Eye (tissue), 1 donor: ENCODE measurements around the gene IGDCC3.
A peak's percentile ranks its signal among the peaks of the same experiment; 100 is the strongest.

Experiments used
- DNase-seq: peaks from one replicate; pipeline ENCODE4 v3.0.0-alpha.2; 2015

Gene IGDCC3

DNA sequence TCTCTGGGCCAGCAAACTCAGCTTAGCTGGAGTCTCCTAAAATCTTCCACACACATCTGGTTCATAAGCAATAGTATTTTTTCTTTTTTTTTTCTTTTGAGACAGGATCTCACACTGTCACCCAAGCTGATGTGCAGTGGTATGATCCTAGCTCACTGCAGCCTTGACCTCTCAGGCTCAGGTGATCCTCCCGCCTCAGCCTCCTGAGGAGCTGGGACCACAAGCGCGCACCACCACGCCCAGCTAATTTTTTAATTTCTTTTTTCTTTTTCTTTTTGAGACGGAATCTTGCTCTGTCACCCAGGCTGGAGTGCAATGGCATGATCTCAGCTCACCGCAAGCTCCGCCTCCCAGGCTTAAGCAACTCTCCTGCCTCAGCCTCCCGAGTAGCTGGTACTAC lies 39.0 kb downstream of the IGDCC3 start:
- no peak for DNase-seq

DNA sequence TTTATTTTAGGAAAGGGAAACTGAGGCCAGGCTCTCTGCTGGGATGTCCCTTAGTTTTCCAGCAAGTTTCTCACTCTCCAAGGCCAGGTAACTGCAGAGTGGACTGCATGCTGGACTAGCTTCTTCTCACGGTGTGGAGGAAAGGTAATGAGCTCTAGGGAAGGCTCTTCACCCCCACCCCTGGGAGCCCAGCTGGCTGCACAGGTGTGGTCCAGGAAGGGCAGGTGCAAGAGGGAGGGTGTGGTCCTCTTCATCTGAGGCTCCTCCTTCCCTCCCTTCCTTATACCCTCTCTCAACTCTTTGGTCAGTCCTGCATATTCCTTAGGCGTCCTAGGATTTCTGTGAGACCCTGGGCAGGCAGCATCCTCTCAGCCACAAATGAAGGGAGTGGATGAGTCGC lies 39.4 kb downstream of the IGDCC3 start:
- no peak for DNase-seq

DNA sequence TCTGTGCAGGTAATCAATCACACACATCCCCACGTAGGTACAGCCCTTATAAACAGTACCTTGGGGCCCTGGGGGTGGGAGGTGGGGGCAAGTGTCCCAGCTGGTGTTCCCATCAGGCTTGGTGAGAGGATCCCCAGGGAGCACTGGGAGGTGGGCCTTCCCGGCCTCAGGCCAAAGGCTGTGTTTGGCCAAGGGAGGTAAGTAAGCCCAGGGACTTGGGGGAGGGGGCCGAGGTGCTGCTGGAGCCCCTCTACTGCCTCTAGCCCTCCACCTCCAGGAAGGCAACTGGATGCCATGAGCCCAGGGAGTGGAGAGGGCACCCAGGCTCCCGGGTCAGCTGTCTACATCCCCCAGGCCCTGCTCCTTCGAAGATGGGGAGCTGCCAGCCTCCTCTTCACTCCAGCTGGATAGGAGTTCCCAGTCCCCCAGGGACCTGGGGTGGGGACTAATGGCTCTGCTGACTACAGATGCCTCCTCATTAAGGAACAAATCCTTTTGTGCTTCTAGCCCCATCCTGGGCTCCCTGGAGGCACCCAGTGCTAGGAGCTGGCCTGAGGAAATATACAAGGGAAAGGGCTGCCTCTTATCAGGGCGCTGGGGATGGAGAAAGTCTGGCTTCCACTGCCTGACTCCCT lies 40.2 kb downstream of the IGDCC3 start:
- peak; percentile 80 for DNase-seq

DNA sequence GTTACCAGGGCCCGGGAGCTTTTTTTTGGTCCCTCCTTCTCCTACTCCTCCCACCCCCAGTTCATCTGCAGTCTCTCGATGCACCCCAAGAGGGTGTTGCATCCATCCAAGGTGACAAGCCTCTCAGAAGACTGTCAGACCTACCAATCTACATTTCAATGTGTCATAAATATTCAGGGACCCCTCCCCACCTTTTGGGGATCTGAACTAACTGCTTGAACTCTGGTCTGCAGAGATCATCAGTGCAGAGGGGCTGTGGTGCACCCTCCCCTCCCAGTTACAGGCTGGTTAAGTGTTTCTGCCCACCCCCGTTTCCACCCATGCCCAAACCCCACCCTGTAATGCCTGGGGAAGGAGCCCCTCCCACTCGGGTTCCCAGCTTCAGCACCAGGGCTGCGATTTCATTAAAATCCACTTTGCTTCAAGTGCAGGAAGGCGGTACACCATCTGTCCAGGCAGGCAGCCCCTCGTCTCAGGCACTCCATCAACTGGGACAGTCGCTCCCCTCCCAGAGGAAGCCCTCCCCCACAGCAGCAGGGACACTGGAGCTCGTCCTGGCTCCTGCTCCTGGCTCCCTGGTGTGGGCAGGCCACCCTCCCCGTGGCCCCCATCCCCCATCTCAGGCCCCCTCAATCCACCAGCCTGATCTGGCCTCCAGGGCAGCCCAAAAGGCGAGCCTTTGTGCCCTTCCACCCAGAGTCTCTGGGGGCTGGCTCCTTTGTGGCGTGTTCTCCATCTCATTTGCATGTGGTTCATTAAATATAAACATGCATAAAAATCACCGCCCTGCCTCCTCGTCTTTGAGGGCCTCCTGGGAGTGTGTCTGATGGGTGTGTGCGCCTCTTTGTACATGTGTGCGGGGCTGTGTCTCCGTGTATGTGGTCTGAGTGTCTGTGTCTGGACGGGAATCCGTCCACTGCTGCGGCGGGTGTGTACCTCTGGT lies 41.0 kb downstream of the IGDCC3 start:
- DNase-seq = peak; percentile 68

DNA sequence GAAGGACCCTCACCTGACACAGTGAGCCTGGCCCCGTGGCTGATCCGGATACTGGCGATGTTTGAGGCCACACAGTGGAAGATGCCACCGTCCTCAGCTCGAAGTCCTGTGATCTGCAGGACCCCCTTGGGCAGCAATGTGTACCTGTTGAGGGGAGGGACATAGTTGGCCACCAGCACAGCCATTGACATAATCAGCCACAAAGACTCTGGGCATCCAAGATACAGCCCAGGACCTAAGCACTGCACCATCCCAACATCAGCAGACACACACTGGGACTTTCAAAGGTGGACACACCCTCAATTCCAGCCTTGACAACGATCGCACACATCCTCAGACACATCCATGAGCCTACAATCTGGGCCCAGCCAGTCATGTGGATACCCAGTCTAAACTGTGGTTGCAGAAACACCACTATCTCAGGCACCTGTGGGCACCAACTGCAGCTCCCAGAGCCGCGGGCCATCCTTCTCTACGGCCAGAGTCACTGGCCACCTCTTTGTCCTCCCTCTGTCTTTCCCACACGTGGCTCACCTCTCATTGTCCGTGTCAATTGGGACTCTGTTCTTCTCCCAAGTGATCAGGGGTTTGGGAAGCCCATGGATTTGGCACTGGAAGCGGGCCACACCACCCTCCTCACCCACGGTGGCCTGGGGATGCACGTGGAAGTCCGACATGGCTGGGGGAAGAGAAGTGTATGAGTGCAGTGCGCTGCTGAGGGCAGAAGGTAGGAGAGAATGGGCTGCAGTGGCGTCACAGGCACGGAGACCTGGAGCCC lies 42.3 kb downstream of the IGDCC3 start:
- no peak for DNase-seq

DNA sequence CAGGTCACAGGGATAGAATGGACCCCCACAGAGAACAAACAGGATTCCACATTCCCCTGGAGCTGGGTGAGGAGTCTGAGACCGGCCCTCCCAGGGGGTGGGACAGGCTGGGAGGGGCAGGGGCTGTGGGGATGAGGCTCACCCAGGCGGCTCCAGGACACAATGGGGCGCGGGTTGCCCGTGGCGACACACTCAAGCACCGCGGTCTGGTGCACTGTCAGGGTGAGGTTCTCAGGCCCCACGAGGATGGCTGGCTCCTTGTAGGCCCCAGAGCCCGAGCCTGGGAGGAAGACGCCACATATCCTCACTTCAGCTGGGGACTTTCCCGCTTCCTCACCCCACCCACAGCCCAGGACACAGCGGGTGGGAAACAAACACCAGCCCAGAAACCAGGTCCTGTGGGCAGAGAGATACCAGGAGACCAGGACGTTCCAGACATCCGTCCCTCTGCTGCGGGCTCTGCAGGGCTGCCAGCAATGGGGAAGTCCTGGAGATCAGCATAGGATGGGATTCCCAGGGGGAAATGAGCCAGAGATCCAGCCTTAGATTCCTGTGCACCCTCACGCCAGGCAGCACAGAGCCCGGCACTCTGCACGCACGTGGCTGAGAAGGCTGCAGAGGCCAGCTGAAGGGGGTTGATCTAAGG lies 43.1 kb downstream of the IGDCC3 start:
- peak; percentile 53 for DNase-seq

DNA sequence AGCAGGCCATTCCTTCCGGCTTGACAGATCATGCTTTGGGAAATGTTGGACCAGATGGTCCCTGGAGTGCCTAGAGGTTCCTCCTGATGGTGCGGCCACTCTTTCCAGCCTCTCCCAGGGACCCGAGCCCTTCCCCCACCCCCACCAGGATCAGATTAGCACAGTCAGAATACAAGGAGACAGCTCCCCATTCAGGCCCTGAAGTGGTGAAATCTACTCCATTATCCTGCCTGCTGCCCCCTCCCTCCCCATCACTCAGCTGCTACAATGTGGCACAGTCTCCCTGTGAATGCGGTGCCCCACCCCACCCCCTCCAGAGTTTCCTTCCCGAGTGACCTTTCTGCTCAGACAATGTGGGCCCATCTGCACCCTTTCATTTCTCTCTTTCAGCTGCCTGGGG lies 43.9 kb downstream of the IGDCC3 start:
- DNase-seq = peak; percentile 76

DNA sequence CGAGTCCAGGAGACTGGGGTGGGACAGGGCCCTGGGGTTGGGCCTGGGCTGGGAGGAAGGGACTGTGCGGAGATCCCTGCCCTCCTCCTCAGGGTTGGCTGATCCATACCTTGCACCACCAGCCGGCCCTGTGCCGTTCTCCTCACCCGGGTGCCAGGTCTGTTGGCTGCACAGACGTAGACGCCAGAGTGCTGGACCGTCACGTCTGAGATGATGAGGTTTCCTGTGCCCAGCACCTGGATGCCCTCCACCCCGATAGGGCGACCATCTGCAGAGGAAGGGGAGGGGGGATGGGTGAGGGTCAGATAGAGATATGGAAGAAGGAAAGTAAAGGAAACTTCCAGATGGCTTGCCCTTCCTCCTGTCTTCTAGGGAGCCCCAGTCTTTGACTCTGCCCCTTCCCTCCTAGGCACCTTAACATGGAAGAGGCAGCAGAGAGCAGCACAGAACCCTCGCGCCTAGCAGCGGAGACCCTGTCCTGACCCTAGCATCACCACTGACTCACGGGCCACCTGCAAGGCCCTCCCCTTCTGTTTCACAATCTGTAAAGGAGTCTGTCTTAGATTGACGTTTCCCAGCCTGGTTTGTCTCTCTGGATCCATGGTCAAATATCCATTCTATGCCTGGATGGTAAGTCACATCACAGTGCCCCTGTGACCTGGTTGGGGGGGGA lies 44.5 kb downstream of the IGDCC3 start:
- no peak for DNase-seq

DNA sequence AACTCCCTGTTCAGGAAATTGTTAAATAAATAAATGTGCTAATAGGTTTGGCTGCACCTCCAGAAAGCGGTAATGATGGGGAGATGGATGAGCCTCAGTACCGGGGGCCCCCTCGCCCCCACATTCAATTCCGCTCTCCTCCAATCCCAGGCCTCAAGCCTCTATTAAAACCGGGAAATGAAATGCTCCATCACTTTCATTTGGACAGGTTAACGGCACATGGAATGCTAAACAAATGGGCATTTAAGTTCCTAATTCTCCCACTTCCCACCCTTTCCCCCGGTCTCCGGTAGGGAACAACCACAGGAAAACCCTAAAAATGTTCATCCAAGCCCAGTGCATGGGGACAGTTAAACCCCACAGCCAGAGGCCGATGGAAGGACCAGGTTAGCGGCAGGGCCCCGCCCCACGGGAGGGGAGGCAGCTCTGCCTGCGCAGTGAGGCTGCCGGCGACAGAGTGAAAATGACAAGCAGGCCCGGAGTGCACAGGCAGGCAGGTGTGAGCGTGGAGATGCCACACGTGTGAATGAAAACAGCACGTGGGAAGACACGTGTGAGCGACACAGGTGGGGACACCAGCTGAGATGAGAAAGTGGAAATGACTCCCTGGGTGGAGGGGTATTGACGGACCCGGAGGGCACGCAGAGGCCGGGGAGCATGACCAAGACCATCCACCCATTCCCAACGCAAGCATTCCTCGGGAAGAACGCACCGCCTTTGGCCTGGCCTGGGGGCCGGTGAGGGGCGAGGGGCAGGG lies 45.2 kb downstream of the IGDCC3 start:
- DNase-seq = no peak

DNA sequence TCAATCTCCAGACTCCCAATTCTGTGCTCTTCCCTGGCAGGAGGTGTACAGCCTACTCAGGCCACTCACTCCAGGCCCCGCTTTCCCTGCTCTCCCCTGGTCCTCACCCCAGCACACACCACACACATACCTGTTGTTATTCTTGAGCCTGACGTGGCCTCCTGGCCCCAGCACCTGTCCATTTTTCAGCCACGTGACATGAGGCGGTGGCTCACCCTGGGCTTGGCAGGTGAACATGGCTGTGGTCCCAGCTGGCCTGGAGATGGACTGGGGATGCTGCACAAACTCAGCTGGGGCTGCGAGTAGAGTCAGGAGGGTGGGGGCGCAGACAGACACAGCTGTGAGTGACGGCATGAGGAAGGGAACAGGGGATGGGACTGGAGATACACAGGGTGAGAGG lies 46.0 kb downstream of the IGDCC3 start:
- no peak for DNase-seq

DNA sequence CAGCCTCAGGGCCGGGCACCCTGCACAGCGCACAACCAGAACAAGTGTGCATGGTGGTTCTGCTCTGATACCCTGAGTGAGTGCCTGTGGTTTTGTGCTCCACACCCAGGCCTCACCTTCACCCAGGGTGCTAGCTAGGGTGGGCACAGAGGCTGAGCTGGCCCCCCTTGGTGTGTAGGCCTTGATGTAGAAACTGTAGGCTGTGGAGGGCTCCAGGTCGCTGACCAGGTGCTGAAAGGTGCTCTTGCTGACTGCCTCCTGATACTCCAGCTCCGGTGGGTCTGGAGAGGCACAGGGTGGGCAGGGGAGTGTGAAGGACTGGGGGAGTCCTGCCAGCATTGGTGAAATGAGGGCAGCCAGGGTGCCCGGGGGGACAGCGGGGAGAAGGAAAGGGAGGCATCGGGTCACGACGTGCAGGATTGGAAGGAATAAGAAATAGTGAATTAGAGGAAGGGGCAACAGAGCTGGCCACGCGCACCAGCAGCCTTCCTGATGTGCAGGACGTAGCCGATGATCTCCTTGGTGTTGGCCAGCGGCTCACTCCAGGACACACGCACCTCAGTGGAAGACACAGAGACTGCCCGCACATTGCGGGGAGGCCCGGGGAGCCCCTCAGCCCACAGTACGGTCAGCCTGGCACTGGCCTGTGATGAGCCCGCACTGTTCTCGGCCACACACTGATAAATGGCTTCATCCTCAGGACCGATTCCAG lies 46.7 kb downstream of the IGDCC3 start:
- no peak for DNase-seq

DNA sequence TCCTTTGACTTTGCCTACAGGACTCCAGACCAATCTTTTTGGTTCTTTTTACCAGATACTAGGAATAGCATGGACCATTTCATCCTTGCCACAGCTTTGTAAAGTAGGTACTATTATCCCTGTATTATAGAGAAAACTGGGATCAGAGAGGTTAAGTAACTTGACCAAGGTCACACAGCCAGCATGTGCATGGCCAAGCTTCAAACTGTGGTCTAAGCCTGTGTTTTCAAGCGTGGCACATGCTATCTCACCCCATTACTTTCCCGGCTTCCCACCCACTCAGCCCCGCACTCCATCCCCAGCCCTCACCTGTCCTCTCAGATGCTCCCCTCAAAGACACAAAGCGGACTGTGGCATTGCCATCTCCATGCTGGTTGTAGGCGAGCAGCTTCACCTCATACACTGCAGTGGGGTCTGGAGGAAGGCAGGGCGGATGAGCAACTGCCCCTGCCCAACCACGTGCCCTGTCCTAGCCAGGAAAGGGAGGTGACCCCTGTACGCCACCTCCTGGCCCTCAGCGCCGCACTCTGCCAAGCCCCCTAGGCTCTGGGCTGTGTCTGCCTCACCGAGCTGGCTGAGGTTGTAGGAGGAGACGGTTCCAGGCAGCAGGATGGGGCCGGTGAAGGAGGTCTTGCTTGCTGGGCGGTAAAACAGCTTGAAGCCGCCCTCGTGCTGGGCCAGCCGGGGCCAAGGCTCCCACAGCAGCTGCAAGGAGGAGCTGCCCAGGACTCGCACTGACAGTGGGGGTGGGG lies 47.6 kb downstream of the IGDCC3 start:
- no peak for DNase-seq

DNA sequence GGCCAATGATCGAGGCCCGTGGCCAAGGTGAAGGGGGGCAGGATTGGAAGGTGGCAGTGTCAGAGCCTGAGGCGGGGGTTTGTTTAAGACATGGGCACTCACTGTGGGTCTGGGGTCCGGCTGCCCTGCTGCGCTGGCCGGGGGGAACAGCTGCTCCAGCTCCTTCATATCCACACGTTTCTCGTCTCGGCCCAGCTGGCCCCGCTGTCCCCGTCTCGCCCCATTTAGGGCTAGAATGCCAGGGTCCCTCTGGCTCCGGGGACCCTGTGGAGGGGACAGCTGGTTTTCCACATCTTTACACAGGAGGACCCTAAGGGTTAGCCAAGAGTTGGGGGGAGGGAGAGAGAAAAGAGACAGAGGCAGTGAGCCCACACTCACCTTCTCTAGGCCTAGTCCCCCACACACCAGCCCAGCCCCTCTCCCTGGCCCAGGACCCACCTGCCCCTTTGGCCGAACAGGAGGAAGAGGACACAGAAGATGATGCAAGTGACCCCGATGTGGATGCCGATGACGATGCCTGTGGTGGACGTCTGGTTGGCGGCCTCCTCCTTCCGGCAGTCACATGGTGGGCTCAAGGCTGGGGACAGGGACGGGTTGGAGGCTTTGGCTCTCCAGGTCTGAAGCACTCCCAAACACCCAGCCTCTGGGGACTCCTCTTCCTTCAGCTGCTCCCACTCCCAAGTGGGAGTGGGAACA lies 48.4 kb downstream of the IGDCC3 start:
- DNase-seq = no peak

DNA sequence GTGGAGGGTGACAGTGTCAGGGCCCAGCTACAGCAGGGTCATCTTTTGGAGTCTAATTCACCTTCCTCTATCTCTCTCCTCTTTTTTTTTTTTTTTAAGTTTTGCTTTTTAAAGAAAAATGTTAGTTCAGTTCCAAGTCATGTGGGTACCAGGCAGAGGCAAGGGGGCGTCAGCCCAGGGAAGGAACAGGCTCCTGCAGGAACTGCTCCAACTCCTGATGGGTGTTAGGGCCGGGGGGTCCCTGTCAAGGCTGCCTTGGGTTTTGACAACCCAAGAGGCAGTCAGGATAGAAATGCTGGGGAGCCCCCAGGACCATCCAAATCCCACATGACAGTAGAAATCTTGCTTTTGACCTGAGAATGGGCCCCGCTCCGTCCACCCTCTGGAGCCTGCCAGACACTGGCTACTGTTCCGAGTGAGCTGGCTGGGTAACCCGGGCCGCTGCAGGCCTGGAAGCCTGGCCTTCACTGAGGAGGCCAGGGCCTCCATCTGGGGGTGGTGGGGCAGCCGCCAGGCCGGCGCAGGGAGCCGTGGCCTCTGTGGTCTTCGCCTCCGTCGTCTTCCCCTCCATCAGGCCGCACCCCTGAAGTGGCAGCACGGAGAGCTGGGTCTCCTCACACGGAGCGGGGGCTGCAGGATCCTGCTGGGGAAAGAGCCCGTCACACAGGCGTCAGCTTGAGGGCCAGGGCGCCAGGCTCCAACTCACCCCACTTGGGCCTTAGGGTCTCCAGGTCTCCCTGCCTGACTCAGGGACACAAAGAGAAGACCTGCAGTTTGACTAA lies 49.1 kb downstream of the IGDCC3 start:
- no peak for DNase-seq

DNA sequence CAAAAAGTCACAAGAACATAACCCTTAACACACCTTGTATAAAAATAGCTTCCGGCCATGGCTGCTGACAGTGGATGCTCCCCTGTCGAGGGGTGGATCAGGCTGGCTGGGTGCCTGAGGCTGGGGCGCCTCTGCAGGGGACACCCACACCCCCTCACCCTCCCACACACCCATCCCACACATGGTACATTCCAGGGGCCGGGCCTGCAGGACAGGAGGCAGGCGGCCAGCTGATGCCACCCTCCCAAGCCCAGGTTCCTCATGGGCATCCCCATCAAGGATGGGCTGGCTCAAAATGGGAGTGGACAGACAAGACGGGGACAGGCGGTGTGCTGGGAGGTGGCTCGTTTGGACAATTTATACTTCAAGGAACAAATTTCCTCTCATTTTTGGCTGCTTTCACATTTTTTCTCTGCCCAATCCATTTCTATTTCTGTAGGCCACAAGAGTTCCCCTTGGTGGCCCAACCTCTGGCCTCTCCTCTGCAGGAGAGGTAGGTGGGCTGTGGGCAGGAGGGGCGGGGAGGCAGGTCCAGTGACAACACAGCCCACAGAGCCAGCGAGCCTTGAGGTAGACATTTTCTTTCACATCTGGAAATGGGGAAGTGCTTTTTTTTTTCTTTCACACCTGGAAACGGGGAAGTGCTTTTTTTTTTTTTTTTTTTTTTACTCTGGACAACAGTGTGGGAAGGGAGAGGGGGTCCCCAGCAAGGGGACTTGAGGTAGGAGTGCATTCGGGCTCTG lies 50.0 kb downstream of the IGDCC3 start:
- no peak for DNase-seq

DNA sequence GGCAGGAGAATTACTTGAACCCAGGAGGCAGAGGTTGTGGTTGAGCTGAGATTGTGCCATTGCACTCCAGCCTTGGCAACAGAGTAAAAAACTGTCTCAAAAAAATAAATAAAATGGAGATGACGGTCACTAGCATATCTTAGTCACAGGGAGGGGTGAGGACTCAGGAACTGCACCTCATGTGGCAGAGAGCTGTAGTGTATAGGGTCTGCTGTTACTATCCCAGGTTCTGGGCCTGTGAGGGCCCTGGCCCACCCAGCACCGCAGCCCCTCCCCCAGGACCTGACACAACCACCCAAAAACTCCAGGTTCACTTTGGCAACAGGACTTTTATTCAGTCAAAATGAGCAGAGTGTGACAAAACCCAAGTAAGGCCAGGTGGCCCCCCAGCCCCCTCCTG lies 51.0 kb downstream of the IGDCC3 start:
- no peak for DNase-seq

DNA sequence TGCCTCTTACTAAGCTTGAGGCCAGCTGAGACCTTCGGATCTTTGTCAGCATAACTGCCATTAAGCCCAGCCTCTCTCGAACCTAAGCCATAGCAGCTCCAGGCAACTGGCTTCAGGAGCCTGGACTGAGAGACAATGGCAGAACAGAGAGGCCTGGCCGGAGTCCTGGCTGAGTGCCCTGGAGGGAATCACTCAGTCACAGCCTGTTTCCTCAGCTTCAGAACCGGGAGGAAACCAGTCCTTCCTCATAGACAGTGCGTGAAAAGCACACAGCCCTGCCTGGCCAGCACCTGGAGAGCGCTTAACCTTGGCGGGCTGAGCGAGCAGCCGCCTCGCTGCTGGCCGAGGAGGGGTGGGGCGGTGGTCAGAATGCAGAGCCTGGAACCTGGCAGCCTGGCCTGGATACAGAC lies 51.7 kb downstream of the IGDCC3 start:
- DNase-seq = peak; percentile 31

DNA sequence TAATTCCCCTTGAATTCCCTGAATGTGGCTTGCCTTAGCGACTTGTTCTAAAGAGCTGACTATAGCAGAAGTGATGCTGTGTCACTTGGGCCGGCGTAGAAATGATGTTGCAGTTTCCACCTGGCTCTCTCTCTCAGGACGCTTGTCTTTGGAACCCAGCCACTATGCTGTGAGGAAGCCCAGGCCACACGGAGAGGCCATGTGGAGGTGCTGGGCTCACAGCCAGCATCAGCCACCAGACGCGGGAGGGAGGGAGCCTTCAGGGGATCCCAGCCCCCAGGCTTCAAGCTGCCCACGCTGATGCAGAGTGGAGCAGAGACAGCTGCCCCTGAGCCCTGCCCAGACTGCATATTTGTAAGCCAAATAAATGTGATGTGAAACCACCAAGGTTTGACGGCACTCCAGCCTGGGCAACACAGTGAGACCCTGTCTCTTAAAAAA lies 54.7 kb downstream of the IGDCC3 start:
- DNase-seq = peak; percentile 63
